HG03159 (cell line): ENCODE results near the gene QPCTL.

Experiments used
- ATAC-seq: cut with Tn5 transposase; IDR thresholded peaks from one replicate; pipeline ENCODE4 v1.9.1; 2021; ENCODE audit warnings: mild to moderate bottlenecking, moderate library complexity; ENCODE audit not compliant: unreplicated experiment

The QPCTL gene

DNA sequence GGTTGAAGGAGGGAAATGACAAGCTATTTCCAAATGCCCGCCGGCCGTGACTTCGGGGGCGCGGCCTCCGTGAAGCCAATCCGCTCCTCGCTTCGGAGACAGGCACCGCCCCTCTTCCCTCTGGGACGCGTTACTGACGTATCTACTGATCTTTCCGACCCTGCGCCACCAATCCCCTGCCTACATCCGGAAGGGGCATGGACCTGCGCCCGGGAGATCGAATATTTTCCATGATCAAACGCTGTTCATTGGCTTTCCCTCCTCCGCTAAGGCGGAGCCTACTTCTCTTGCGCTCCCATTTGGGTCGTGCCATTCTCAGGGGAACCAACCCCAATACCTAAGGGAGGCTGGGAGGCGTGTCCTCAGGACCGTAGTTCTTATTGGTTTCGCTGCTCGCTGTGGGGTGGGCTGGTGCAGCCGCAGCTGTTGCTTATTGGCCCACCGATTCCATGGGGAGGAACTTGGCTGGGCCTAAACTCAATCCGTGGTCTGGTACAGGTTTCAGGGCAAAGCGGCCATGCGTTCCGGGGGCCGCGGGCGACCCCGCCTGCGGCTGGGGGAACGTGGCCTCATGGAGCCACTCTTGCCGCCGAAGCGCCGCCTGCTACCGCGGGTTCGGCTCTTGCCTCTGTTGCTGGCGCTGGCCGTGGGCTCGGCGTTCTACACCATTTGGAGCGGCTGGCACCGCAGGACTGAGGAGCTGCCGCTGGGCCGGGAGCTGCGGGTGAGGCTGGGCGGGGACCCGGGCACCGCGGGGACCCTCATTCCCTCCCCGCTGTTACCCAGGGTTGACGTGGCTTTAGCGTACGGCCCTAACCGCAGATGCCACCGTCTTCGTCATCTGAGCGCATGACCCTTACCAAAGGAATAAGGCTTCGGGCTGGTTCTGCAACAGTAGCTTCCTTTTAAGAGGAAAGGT, at the start of gene QPCTL:
Gene QPCTL, plus strand, starts transcription at position 480 of the 919 bp plus-strand sequence. Its CDS starts 38 bp downstream, at position 518.
- ATAC-seq: peak; percentile 82

DNA sequence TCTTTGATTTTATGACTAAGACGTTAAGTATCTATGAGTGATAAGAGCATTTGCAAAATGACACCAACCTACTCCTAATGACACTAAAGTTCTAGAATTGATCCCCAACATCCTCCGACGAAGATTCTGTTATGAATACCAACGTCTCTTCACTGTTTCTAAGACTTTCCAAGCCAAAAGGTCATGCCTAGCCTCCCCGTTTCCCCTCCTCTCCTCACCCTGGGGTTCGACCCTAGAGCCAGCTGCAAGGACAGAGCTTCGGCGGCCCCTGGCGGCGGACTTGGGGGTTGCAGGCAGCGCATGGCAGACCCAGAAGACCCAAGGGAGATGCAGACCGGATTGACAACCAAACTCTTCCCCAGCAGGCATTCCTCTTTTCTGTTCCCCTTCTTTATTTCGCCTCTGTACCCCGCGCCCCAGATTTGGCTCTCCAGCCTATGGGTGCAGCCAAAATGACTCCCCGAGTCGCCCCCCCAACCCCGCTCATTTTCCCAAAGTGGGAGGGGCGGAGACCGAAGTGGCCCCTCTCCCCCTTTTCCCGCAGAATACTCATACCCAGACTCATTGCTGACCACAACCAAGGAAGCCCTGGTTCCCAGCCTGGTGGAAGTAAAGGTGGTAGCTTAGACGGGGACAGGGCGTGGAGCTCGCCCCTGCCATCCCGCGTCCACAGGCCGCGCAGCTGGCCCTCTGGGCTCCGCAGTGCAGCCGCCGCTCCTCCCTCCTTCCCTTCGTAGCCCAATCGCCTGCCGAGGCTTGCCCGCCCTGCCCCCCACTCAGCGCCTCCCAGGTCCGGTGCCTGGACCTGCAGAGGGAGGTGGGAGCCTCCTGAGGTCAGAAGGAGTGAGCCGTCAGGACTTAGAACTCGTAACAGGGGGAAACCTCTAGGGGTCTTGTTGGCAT, 49.2 kb upstream of the QPCTL start:
- ATAC-seq: no peak

DNA sequence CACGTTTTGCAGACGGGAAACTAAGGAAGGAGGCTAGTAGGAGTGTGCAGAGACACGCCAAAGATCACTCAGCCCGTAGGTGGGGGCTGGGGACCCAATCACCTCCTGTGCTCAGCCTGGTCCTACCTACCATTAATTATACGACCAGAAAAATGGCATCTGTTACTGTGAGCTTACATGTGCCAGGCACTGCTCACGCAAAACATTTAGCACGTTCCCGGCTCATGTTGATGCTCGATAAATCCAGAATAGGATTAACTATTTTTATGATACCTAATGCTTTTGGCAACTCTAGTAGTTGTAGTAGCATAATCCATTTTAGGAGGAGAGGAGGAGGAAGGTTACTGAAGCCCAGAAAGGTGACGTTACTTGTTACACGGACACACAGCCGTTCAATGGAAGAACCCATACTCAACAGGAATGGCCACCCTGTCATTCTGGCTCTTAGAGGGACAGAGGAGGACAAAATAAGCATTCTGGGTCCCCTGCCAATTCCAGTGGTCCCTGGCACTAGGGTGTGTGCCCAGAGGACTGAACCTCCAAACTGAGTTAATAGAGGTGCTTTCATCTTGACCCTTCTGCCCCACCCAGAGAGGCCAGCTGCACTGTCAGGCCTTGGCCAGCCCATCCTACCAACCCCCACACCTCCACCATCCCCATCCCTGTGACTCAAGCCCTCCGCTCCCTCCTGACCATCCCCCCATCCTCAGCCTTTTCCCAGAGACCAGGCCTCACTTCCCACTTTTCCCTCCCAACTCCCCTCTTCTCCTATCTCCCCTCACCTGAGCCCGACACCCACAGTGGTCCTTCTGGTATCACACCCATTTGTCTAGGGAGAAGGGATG, 48.3 kb upstream of the QPCTL start:
- ATAC-seq: no peak

DNA sequence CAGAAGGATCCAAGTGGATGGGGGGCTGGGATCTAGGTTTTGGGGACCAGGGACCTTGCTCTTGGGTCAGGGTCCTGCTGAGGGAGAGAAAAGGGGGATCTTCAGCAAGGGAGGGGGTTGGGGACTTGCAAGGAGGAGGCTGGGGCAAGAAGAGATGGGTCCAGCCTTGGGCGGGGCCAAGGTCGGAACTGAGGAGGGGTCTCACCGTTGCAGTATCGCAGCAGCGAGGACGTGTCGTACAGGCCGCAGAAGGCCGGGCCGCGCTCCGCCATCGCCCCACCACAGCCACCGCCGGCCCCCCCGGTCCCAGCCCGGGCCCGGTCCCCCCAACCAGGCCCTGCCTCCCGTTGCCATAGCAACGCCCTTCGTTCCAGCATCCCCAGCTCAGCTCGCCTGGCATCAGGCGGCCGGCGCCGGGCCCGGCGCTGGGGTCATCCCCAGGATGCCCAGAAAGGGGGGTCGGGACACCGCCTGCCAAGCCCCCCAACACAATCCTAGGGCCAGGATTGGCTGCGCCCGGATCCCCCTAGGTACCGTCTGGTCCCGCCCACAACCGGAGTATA, 47.3 kb upstream of the QPCTL start:
- ATAC-seq: no peak

DNA sequence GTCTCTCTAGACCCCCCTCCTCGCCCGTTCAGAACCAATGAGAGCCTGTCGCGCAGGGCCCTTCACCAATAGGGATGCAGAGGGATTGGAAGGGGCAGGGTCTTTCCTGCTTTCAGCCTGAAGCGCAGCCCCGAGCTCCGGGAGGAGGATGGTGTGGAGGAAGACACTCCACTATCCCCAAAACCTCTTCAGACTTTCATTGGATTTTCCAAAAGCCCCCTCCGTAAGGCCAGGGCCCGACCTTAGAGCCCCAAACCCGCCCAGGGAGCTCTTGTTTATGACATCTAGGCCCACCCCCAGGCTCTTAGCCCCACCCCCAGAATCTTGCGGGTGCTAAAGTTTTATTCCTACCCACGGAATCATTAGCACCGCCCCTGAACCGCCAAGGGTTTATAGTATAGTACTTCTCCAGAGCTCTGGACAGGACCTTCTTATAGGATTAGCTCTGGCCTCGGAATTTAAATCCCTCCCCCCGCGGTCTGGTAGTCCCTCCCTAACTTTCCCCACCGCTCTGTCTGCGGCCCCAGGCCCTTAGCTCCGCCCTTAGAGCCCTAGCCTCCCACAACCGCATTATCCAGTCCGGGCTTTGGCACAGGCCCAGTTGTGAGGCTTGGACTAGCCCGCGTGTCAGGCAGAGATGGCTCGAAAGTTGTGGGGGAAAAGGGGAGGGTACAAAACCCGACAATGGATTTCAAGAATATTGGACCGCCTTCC, 46.7 kb upstream of the QPCTL start:
- peak; percentile 25 for ATAC-seq

DNA sequence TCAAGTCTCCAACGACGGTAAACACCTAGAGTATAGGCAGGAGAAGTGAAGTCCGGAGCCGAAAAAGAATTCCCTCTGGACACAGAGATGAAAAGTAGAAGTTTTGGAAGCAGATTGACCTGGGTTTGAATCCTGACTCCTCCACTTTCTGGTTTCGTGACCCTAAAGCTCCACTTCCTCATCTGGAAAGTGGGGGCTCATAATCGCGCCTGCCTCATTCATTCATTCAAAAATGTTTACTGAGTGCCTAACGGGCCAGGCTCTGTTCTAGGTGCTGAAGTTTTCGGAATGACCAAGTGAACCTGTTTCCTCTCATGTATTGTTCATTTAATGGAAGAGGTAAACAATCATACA, 46.1 kb upstream of the QPCTL start:
- ATAC-seq: no peak

DNA sequence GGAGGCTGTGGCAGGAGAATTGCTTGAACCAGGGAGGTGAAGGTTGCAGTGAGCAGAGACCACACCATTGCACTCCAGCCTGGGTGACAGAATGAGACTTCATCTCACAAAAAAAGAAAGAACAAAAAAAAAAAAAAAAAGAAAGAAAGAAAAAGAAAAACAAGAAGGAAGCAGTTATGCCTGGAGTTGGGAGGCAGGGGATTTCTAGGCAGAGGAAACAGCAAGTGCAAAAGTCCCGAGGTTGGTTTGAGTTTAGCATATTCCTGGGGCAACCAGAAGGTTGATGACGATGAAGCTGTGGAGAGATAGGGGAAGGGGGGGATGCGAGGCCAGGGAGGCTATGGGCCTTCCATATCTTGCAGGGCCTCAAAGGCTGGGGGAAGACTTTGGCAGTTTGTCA, 41.7 kb upstream of the QPCTL start:
- no peak for ATAC-seq

DNA sequence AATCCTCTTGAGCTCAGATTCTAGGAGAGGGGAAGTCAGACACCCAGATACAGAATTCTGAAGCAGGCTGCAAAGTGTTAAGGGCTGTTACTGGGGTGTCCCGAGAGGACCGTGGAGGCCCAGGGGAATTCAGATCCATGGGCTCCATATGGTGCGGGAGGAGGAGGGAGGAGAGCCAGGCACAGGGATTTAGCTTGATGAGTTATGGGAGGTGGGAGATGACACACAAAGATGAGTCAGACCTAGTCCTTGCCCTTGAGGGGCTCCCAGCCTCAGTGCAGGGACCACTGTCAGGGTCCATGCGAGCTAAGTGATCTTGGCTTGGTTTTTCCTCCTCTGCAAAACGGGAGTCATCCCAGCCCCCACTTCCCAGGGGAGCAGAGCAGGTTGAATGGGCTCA, 38.8 kb upstream of the QPCTL start:
- no peak for ATAC-seq

DNA sequence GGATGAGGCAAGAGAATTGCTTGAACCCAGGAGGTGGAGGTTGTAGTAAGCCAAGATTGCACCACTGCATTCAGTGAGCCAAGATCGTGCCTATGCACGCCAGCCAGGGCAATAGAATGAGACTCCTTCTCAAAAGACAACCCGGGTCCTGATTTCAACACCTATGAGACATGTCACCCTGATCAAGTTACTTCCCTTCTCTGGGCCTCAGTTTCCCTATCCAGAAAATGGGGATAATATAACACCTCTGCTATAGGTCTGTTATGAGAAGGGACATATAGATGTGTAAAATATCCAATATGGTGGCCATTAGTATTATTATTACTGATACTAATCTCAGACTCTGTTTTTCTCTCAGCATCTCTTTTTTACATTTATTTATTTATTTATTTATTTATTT, 37.4 kb upstream of the QPCTL start:
- no peak for ATAC-seq

DNA sequence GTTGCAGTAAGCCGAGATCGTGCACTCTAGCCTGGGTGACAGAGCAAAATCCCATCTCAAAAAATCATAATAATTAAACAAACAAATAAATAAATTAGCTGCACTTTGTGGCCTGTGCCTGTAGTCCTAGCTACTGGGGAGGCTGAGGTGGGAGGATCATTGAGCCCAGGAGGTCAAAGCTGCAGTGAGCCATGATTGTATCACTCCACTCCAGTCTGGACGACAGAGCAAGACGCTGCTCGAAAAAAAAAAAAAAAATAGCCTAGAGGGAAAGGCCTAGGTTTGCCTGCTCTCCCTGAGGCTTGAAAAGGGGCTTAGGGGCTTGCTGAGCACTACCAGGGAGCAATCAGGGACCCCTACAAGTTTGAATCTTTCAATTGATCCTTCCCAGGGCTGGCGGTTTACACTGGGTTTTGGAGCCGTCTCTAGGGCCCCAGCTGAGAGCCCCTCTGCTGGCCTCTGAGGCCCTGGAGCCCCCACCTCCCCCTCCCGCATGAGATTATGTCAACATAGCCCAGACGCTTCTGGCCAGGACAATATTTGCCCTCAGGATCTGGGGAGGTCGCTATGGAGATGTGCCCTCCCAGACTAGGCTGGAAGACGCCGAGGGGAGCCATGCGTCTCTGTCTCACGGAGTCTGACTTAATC, 34.8 kb upstream of the QPCTL start:
- no peak for ATAC-seq

DNA sequence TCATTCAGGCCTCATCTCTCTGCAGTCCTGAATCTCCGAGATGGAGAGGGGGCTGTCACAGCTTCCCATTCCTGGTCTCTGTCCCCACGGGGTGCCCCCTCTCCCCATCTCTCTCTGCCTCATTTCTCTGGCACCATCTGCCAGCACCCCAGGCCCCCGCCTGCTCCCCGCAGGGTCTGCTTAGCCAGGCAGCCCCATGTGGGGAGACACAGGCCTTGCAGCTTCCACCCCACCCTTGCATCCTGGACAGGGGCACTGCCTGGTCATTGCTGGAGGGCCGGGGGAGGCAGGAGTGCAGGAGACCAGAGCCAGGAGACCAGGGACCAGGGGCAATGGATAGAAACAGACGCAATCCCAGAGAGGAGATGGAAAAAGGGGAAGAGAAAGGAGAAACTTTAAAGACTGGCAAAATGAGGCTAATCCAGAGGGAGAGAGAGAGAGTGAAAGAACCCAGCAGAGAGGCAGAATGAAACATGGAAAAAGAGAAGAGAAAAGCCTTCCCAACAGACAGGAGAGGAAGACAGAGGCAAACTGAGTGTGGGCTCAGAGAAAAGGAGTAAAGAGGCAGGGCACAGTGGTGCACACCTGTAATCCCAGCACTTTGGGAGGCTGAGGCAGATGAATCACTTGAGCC, 33.3 kb upstream of the QPCTL start:
- no peak for ATAC-seq

DNA sequence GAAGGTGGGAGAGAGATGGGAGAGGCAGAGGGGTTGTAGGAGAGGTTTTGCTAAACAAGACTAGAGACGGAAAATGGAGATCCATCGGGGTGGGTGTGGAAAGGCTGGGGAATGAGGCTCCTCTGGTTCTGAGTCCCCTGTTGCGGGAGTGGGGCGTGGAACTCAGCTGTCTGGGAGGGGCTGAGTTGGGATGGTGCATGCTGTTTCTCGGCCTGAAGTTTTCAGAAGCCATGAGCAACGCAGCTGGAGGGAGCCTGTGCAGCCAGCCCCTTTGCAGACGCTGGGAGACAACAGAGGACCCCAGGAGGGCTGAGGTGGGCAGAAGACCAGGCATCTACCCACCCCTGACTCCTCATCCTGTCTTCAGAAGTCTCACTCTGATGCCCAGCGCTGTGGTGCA, 31.8 kb upstream of the QPCTL start:
- ATAC-seq: no peak

DNA sequence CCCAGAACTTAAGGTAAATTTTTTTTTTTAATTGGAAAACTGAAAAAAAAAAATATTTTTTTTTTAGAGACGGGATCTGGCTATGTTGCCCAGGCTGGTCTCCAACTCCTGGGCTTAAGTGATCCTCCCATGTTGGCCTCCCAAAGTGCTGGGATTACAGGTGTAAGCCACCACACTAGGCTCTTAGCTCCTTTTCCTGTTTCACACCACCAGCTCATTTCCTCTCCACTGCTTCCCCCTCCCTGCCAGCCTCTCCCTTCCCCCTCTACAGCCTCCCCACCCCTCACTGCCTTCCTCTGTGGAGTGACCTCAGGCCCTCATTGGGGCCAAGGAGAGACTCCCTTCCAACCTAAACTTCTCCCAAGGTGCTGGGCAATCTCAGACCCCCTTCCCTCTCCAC, 28.7 kb upstream of the QPCTL start:
- ATAC-seq: no peak

DNA sequence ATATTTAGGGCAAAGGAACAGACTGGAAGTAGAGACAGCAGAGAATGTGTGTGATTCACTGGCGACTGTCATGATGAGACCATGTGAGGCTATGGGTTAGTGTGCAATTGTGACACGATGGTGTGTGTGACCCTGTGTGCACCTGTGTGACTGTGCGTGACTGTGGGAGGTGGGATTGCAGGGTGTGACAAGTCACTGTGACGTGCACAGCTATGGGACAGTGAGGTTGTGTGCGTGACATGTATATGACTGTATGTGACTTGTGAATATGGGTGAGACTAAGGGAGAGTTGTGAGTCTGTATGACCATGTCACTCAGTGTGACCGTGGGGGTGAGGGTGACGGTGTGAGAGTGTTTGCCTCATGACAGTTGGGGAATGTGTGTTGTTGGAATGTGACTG, 27.9 kb upstream of the QPCTL start:
- no peak for ATAC-seq

DNA sequence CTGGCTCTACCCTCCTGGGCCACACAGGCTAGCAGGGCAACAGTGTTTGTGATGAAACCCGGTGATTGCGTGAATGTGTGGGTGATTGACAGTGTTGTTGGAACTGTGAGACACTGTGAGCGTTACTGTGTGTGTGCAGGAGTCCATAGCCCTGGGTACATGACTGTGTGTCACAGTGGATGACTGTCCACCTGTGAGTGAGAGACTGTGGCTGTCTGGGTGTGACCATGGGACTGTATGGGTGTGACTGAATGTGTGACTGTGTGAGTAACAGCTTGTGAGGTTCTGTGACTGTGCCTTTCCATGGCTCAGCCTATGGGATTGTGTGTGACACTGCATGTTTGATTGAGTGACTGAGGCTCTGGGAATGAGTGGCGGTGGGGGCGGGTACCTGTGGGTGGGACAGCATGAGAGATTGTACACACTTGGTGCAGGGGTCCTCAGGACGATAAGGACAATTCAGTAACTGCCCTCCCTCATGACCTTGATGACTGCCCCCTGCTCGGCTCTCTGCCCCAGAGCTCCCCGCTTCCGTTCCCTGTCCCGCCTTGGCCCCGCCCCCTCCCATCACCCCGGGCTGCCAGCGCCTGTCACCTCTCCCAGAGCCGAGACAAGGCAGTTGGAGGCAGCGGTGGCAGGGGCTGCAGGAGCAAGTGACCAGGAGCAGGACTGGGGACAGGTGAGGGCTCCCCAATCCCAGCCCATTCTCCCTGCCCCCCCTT, 24.7 kb upstream of the QPCTL start, which contains the start of gene GIPR:
Gene GIPR, plus strand, starts transcription at position 602 of the 722 bp plus-strand sequence. CDS start 1,300 bp downstream, outside the sequence.
- no peak for ATAC-seq

DNA sequence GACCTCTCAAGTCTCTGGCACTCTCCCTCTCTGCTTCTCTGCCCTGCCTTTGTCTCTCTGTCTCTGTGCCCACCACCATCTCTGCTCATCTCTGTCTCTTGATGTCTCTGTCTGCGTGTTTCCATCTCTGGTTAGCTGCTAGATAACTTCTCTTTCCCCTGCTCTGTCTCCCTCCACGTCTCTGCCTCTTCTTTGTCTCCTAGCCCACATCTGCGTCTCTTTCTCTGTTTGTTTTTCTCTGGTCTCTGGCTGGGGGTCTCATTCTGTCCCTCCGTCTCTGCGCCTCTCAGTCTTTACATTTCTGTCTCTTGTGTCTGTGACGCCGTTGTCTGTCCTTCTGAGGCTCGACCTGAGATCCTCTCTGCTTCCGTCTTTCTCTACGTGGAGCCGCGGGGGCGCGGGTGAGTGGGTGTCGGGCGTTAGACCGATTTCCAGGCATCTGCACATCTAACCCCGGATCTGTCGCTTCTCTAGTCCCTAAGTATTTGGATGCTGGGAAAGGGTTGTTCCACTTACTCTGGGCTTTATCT, 24.1 kb upstream of the QPCTL start:
- ATAC-seq: no peak

DNA sequence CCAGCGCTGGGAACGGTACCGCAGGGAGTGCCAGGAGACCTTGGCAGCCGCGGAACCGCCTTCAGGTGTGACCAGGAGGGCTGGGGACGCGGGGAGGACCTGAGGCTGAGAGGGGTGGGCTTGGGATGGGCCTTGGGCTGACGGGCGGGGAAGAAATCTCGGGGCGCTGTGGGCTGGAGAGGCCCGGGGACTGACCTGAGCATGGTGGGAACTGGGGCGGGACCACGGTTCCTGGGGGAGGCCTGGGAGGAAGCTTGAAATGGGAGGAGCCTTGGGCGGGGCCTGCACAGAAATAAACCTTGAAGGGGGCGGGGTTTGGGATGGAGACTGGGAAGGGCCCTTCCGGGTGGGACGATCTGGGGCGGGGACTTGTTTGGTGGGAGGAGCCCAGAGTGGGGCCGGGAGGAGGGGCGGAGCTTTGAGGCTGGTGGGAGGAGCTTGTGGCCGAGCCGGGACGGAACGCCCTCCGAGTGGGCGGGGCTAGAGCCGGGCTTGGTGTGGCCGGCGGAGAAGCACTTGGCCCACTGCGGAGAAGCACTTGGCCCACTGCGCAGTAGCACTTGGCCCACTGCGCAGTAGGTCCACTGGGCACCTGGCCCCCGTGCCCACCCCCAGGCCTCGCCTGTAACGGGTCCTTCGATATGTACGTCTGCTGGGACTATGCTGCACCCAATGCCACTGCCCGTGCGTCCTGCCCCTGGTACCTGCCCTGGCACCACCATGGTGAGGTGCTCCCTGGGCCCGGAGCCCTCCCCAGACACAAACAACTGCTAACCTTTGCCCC, 21.6 kb upstream of the QPCTL start:
- ATAC-seq: peak; percentile 42
